Measurements from ENCODE around the gene HEXB.

HEXB gene

GRCh38 chr5:74657165-74657564 lies 27.9 kb upstream of the HEXB start:
- H3K4me3 ChIP-seq (ENCODE audit: low read depth, low read length), result no peak overlapping the region
- no peak for DNase-seq (ENCODE audit: low read depth)
- no peak for TF ChIP-seq CTCF (IDR thresholded peaks at IDR 0.05; ENCODE audit: control insufficient read depth, extremely low read depth, insufficient read depth)

GRCh38 chr5:74659172-74659571 lies 25.9 kb upstream of the HEXB start:
- TF ChIP-seq CTCF (IDR thresholded peaks at IDR 0.05; ENCODE audit: control insufficient read depth, extremely low read depth, insufficient read depth), result no peak
- DNase-seq (ENCODE audit: low read depth), result no peak
- H3K4me3 ChIP-seq (ENCODE audit: low read depth, low read length), result no peak overlapping the region

GRCh38 chr5:74660140-74660539 lies 24.9 kb upstream of the HEXB start:
- no peak for TF ChIP-seq CTCF (IDR thresholded peaks at IDR 0.05; ENCODE audit: control insufficient read depth, extremely low read depth, insufficient read depth)
- no peak overlapping the region for H3K4me3 ChIP-seq (ENCODE audit: low read depth, low read length)
- no peak for DNase-seq (ENCODE audit: low read depth)

GRCh38 chr5:74660873-74661272 lies 24.2 kb upstream of the HEXB start:
- DNase-seq (ENCODE audit: low read depth), result no peak
- TF ChIP-seq CTCF (IDR thresholded peaks at IDR 0.05; ENCODE audit: control insufficient read depth, extremely low read depth, insufficient read depth), result no peak
- H3K4me3 ChIP-seq (ENCODE audit: low read depth, low read length), result no peak overlapping the region

- no peak overlapping the region for H3K4me3 ChIP-seq (ENCODE audit: low read depth, low read length)
- DNase-seq (ENCODE audit: low read depth), result no peak
- no peak for TF ChIP-seq CTCF (IDR thresholded peaks at IDR 0.05; ENCODE audit: control insufficient read depth, extremely low read depth, insufficient read depth)
These were observed 20.5 kb upstream of the HEXB start for GRCh38 chr5:74664551-74664950.

GRCh38 chr5:74665273-74665672 lies 19.8 kb upstream of the HEXB start:
- no peak for DNase-seq (ENCODE audit: low read depth)
- TF ChIP-seq CTCF (IDR thresholded peaks at IDR 0.05; ENCODE audit: control insufficient read depth, extremely low read depth, insufficient read depth), result no peak
- H3K4me3 ChIP-seq (ENCODE audit: low read depth, low read length), result no peak overlapping the region

GRCh38 chr5:74665816-74666215 lies 19.2 kb upstream of the HEXB start:
- H3K4me3 ChIP-seq (ENCODE audit: low read depth, low read length), result no peak overlapping the region
- no peak for DNase-seq (ENCODE audit: low read depth)
- TF ChIP-seq CTCF (IDR thresholded peaks at IDR 0.05; ENCODE audit: control insufficient read depth, extremely low read depth, insufficient read depth), result no peak

All from LNCaP clone FGC (cell line).